Measurements from ENCODE around the gene JMJD4.

JMJD4 gene

DNA sequence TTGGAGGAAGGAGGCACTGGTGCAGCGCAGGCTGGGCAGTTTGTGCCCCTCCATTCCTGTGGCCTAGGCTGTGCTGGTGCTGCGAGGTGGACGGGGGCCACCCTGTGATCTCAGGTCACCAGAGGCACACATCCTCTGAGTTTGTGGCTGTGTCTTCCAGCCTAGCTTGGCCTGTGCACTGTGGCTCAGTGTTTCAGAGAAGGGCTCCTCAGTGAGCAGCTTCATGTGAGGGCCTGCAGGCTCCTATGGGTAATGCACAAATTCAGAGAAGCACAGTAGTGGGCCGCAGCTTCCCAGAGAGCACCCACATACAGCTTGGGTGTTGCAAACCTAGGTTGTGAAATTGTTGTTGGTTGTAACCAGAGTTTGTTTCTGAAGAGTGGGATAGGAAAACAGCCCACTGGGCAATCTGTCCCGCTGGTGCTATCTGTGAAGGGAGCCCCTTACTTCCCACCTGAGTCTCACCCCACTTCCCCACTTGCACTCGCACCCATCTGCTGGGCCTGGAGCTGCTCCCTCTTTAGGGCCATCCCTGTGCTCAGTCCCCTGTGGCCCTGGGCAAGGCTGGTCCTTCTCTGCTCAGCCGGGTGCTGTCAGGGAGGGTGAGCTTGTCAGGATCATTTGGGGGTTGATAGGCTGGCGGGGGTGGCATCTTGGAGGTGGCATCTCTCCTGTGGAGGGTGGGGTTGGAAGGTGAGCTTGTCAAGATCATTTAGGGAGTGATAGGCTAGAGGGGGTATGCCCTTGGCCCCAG is 30.3 kb upstream of the JMJD4 start:
- TF ChIP-seq, protein P1, sequence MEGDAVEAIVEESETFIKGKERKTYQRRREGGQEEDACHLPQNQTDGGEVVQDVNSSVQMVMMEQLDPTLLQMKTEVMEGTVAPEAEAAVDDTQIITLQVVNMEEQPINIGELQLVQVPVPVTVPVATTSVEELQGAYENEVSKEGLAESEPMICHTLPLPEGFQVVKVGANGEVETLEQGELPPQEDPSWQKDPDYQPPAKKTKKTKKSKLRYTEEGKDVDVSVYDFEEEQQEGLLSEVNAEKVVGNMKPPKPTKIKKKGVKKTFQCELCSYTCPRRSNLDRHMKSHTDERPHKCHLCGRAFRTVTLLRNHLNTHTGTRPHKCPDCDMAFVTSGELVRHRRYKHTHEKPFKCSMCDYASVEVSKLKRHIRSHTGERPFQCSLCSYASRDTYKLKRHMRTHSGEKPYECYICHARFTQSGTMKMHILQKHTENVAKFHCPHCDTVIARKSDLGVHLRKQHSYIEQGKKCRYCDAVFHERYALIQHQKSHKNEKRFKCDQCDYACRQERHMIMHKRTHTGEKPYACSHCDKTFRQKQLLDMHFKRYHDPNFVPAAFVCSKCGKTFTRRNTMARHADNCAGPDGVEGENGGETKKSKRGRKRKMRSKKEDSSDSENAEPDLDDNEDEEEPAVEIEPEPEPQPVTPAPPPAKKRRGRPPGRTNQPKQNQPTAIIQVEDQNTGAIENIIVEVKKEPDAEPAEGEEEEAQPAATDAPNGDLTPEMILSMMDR (conservative IDR thresholded peaks at IDR 0.05; ENCODE audit: low read length) = no peak
- no peak for DNase-seq (ENCODE audit: low read depth)
- no peak overlapping the region for H3K4me3 ChIP-seq (ENCODE audit: low read length)

DNA sequence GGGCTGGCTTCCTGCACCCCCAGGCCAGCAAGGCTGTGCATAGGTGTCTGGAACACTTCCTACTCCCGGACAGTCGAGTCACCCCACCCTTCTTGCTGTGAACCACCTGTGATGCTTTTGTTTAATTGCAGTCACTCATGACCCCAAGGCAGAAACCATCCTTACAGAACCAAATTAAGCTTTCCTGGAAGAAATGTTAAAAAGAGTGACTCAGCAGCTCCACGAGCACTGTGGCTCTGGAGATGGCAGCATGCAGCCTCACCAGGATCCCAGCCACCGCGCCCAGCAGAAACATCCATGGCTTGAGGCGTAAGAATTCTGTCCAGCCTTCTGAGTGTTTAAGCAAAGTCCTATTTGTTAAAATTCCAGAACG is 28.9 kb upstream of the JMJD4 start:
- DNase-seq (ENCODE audit: low read depth) = peak; percentile 58
- no peak overlapping the region for H3K4me3 ChIP-seq (ENCODE audit: low read length)
- TF ChIP-seq, protein P1 (conservative IDR thresholded peaks at IDR 0.05; ENCODE audit: low read length) = no peak

DNA sequence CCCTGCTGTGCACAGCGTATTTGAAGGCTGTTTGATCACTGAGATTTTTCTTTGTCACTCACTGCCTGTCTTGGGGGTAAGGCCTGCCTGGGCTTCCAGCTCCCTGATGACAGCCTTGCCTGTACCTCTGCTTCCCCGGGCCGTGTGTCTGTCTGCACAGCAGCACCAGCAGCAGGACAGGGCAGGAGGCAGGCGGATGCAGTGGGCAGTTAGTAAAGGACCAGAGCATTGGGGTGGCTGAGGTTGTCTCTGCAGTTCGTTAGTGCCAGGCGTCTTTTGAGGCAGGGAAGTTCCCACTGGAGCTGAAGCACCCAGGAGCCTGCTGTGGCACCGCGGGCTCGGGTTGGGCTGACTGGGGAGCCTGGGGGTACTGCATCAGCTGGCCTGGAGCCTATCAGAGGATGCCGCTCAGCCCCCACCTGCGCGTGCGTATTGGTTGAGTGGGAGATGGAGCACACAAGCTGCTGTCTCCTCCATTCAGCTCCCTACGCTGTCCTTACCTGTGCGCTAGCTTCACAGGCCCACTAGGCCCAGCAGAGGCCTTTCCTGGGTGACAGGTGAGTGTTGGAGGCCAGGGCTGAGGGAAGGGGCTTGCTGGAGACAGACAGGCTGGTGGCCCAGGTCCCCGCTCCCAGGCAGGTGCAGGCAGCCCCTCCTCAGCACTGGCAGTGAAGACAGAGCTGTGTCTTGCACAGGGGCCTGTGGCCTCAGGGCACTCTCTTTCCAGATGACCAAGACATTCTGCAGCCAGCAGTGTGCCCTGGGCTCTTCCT is 28.3 kb upstream of the JMJD4 start:
- no peak overlapping the region for H3K4me3 ChIP-seq (ENCODE audit: low read length)
- TF ChIP-seq, protein P1 (conservative IDR thresholded peaks at IDR 0.05; ENCODE audit: low read length) = no peak

DNA sequence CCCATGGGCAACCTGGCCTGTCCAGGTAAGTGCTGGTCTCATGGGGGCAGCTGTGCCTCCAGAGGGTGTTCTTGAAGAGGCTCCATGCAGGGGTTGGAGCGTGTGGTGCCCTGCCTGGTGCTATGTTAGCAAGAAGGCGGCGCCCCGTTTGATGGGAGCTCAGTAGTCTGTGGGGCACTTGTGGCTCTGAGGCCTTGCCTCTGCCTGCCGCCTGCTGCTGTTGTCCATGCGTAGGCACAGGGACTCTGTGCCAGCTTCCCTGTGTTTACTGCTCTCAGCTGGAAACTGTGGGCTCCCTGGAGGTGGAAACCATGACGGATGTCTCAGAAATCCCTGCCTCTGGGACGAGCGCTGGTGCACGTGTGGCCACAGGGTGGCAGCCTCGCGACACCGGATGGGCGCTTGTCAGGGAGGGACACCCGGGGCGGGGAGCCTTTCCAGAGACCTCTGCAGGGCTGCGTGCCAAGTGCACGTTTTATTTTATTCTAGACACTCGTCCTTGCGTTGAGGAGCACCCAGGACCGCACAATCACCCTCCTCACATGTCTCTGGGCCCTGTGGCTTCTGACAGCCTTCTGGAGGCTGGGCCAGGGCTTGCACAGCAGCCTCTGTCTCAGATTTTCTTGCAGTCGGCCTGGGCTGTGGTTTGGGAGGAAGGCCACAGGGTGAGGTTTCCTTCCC is 27.3 kb upstream of the JMJD4 start:
- H3K4me3 ChIP-seq (ENCODE audit: low read length) = no peak overlapping the region
- TF ChIP-seq, protein P1 (conservative IDR thresholded peaks at IDR 0.05; ENCODE audit: low read length) = peak; percentile 89
- peak; percentile 72 for DNase-seq (ENCODE audit: low read depth)

More for the DNA sequence above, 28.3 kb upstream of the JMJD4 start:
- no peak for DNase-seq (ENCODE audit: low read depth)

DNA sequence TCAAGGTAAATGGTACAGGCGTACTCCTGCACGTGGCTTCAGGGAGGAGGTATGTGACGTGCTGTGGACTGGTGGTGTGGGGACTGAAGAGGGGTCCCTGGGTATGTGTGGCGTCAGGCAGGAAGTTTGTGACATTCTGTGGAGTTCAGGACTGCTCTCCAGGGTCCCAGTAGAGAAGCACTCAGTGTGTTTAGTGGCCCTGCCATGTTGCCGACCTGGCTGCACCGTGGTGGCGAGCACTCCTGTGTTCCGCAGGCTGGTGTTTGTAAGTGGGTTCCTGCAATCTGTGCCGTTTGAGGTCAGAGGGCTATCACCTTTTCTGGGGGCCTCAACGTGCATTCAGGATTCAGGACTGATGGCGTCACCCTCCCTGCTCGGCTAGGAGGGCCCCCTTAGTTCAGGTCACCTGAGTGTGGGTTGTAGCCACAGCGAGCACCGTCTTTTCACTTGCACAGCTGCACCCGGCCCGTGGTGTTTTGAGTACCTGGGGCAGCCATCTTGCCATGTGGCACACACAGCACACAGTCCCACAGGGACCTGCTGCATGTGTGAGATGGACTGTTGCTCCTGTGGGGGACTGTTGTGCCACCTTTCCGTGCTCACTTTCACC is 26.6 kb upstream of the JMJD4 start:
- no peak overlapping the region for H3K4me3 ChIP-seq (ENCODE audit: low read length)
- no peak for DNase-seq (ENCODE audit: low read depth)
- TF ChIP-seq, protein P1 (conservative IDR thresholded peaks at IDR 0.05; ENCODE audit: low read length) = no peak

DNA sequence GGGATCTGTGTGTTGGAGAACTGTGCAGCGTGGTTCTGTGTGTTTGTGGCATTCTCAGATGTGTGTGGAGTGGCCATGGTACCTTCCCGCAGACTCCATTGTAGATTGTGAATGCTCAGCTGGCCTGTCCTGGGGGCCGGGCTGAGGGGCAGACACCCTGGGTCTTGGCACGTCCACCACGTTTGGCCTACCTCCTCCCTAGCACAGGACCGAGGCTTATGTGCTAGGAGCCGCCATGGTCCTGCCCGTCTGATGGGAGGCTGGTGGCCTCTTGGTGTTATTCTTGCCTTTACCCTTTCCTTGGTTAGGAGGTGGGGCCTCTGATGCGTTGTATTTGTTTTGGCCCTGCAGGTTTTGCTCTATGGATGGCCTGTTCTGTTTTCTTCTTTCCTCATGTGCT is 25.3 kb upstream of the JMJD4 start:
- no peak for DNase-seq (ENCODE audit: low read depth)
- H3K4me3 ChIP-seq (ENCODE audit: low read length) = no peak overlapping the region
- TF ChIP-seq, protein P1 (conservative IDR thresholded peaks at IDR 0.05; ENCODE audit: low read length) = no peak
